A673 (cell line): ENCODE results near the gene MTX1.
"Not testable (repeated sequence)": the region's sequence is repeated elsewhere in the genome, so short reads cannot be mapped to it uniquely, and the experiment has no call there.

Experiments
- EZH2 ChIP-seq: fragments of 200-600 bp; sonication (generic); IDR thresholded peaks from 2 replicates; pipeline ENCODE4 v1.6.1; 2017; ENCODE audit warnings: borderline replicate concordance, low read depth, mild to moderate bottlenecking, mixed read lengths, antibody characterized with exemption, low read length; ENCODE audit not compliant: poor library complexity, severe bottlenecking
- TF ChIP-seq, protein P1 (sequence below): fragments of 300-800, 200-600 bp; sonication (generic); conservative IDR thresholded peaks from 2 replicates; pipeline ENCODE4 v1.5.1; 2017; ENCODE audit warnings: low read depth, mild to moderate bottlenecking, antibody characterized with exemption, low read length, moderate library complexity, mixed read lengths

DNA sequence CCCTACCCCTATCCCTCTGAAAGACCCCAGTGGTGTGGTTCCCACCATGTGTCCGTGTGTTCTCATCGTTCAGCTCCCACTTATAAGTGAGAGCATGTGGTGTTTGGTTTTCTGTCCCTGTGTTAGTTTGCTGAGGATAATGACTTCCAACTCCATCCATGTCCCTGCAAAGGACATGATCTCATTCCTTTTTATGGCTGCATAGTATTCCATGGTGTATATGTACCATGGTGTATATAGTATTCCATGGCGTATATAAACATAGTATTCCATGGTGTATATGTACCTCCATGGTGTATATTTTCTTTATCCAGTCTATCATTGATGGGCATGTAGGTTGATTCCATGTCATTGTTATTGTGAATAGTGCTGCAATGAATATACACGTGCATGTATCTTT, 44.7 kb upstream of the MTX1 start:
- TF ChIP-seq, protein P1, sequence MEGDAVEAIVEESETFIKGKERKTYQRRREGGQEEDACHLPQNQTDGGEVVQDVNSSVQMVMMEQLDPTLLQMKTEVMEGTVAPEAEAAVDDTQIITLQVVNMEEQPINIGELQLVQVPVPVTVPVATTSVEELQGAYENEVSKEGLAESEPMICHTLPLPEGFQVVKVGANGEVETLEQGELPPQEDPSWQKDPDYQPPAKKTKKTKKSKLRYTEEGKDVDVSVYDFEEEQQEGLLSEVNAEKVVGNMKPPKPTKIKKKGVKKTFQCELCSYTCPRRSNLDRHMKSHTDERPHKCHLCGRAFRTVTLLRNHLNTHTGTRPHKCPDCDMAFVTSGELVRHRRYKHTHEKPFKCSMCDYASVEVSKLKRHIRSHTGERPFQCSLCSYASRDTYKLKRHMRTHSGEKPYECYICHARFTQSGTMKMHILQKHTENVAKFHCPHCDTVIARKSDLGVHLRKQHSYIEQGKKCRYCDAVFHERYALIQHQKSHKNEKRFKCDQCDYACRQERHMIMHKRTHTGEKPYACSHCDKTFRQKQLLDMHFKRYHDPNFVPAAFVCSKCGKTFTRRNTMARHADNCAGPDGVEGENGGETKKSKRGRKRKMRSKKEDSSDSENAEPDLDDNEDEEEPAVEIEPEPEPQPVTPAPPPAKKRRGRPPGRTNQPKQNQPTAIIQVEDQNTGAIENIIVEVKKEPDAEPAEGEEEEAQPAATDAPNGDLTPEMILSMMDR = not testable (repeated sequence)
- not testable (repeated sequence) for TF ChIP-seq EZH2
